Fibroblast of lung (primary cell): ENCODE measurements around the gene STRA8. TPM values are rescaled to one million over a fixed set of nuclear protein-coding genes. Genes with fewer than 3 reads are reported as not detected.

Experiments used
- DNase-seq, 2 donors: peaks; one replicate each; pipeline versions ENCODE4 v3.0.0 to v3.0.0-alpha.2; 2010; ENCODE audit warnings: low read depth in 2 of 2
- H2AFZ ChIP-seq: 2 replicates; pipeline ENCODE4 v1.5.1; 2012; ENCODE audit warnings: low read length, control low read depth, inconsistent platforms
- H3K27ac ChIP-seq: 2 replicates; pipeline ENCODE4 v1.5.1; 2011; ENCODE audit warnings: low read length, control low read depth; ENCODE audit not compliant: insufficient read depth
- H3K27me3 ChIP-seq: 2 replicates; pipeline ENCODE4 v1.5.1; 2011; ENCODE audit warnings: mild to moderate bottlenecking, low read length; ENCODE audit not compliant: control insufficient read depth, insufficient read depth
- H3K36me3 ChIP-seq: 2 replicates; pipeline ENCODE4 v1.5.1; 2011; ENCODE audit warnings: low read length; ENCODE audit not compliant: control insufficient read depth, insufficient read depth
- H3K4me1 ChIP-seq: 2 replicates; pipeline ENCODE4 v1.5.1; 2011; ENCODE audit warnings: low read length; ENCODE audit not compliant: control insufficient read depth, insufficient read depth; ENCODE audit errors: extremely low read depth
- H3K4me2 ChIP-seq: 2 replicates; pipeline ENCODE4 v1.5.1; 2011; ENCODE audit warnings: low read length, control low read depth; ENCODE audit not compliant: insufficient read depth; ENCODE audit errors: extremely low read depth
- H3K4me3 ChIP-seq, 4 experiments: fragments of 200-600 bp in 1 of 4; sonication (generic) in 1 of 4; replicated peaks in 1 of 4; 2 replicates each; pipeline ENCODE4 v1.5.1; 2011 to 2016; ENCODE audit warnings: low read length in 4 of 4, low read depth in 3 of 4, mild to moderate bottlenecking in 3 of 4, control low read depth in 2 of 4, inconsistent platforms in 1 of 4, mixed read lengths in 1 of 4; ENCODE audit not compliant: insufficient read depth in 1 of 4; ENCODE audit errors: control extremely low read depth in 1 of 4
- H3K79me2 ChIP-seq: 2 replicates; pipeline ENCODE4 v1.5.1; 2012; ENCODE audit warnings: mild to moderate bottlenecking, low read length, inconsistent platforms; ENCODE audit not compliant: control insufficient read depth, insufficient read depth
- H3K9ac ChIP-seq: 2 replicates; pipeline ENCODE4 v1.5.1; 2011; ENCODE audit warnings: mild to moderate bottlenecking, low read length, control low read depth; ENCODE audit not compliant: insufficient read depth
- H3K9me3 ChIP-seq: 2 replicates; pipeline ENCODE4 v1.5.1; 2012; ENCODE audit warnings: low read depth, low read length; ENCODE audit not compliant: control insufficient read depth, insufficient read depth
- H4K20me1 ChIP-seq: 2 replicates; pipeline ENCODE4 v1.5.1; 2011; ENCODE audit warnings: low read length; ENCODE audit not compliant: control insufficient read depth, insufficient read depth; ENCODE audit errors: extremely low read depth
- EZH2 ChIP-seq: IDR thresholded peaks from 2 replicates; pipeline ENCODE4 v1.5.1; 2012; ENCODE audit warnings: low read length, control low read depth, mild to moderate bottlenecking; ENCODE audit errors: missing control alignments
- polyA plus RNA-seq, 2 donors: library from polyadenylated mRNA; depleted of rRNA in 1 of 2; stranded (reverse) in 1 of 2; unstranded in 1 of 2; fragments of >200 nt; gene quantifications; 2 replicates each; pipeline ENCODE4 v1.2.1, GENCODE V29; 2011 to 2012; ENCODE audit warnings: missing spikeins in 1 of 2
- total RNA-seq: library from RNA; depleted of rRNA; stranded (reverse); fragments of >200 nt; gene quantifications from 2 replicates; pipeline ENCODE4 v1.2.1, GENCODE V29; 2014
- TF ChIP-seq, protein P1 (sequence below), 2 donors: IDR thresholded peaks in 1 of 2; conservative IDR thresholded peaks in 1 of 2; 1 replicate in 1 of 2; 2 replicates in 1 of 2; pipeline ENCODE4 v1.5.1; 2011 to 2012; ENCODE audit warnings: low read length in 2 of 2, control low read depth in 1 of 2, inconsistent platforms in 1 of 2, low read depth in 1 of 2, mild to moderate bottlenecking in 1 of 2

Gene STRA8
- total and polyA plus RNA-seq, 2 donors (not counting 1 experiment from before 2014, with no cell fraction given) = not detected

DNA sequence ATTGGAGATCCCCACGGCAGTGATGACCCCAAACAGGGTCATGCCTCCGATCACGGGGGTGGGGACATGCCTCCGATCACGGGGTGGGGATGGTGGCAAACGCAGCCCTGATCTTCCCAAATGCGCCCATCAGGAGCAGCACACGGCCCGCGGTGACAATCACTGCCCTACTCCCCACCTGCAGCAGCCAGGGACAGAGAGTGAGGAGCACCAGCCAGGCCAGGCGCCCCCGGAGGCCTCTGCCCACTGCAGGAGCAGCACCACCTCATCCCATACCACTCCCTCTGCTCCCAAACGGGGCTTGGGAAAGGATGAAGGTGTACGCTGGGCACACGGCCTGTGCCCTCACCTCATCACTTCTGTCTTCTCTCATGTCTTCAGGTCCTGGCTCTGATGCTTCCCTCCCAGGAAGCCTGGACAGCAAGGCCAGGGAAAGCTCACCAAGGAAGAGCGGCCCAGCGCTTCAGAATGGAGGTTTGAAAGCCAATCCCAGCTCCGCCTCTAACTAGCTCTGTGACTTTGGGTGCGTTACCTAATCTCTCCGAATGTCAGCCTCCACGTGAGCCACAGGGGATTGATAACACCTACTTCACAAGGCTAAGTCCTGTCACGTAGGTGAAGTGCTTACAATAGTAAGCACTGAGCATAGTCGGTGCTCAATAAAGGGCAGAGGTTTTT is 37.1 kb downstream of the STRA8 start:
- no peak overlapping the region for H3K9ac ChIP-seq
- no peaks in the 10 kb centered on the region for H3K9me3 ChIP-seq
- no peaks in the 10 kb centered on the region for H3K79me2 ChIP-seq
- no peaks in the 10 kb centered on the region for H4K20me1 ChIP-seq
- no peak overlapping the region for H3K4me3 ChIP-seq
- H3K4me2 ChIP-seq = no peak overlapping the region
- H3K4me1 ChIP-seq = no peaks in the 10 kb centered on the region
- H3K36me3 ChIP-seq = no peaks in the 10 kb centered on the region
- no peak overlapping the region for H2AFZ ChIP-seq
- TF ChIP-seq, protein P1, sequence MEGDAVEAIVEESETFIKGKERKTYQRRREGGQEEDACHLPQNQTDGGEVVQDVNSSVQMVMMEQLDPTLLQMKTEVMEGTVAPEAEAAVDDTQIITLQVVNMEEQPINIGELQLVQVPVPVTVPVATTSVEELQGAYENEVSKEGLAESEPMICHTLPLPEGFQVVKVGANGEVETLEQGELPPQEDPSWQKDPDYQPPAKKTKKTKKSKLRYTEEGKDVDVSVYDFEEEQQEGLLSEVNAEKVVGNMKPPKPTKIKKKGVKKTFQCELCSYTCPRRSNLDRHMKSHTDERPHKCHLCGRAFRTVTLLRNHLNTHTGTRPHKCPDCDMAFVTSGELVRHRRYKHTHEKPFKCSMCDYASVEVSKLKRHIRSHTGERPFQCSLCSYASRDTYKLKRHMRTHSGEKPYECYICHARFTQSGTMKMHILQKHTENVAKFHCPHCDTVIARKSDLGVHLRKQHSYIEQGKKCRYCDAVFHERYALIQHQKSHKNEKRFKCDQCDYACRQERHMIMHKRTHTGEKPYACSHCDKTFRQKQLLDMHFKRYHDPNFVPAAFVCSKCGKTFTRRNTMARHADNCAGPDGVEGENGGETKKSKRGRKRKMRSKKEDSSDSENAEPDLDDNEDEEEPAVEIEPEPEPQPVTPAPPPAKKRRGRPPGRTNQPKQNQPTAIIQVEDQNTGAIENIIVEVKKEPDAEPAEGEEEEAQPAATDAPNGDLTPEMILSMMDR (conservative IDR thresholded peaks at IDR 0.05 in 1 of 2, IDR thresholded peaks at IDR 0.05 in 1 of 2; ENCODE audit: low read depth in 1 of 2, low read length in 2 of 2) = no peak
- no peak for TF ChIP-seq EZH2
- no peak overlapping the region for H3K27ac ChIP-seq
- no peaks in the 10 kb centered on the region for H3K27me3 ChIP-seq
- DNase-seq = no peak

DNA sequence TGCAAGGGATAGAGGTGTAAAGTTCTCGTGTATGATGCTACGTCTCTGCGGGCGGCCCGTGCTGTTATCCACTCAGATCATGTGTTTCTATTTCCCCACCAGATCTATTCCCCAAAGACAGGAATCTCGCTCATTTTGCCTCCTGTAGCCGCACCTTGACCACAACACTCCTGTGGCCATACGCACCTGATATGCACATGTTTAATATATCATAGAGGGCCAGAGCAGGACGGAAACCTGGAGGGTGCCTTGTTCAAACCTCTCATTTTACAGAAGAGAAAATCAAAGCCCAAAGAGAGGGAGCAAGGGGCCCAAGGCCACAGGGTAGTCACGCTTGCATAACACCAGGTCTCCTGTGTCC is 37.6 kb downstream of the STRA8 start:
- no peak for DNase-seq
- Histone ChIP-seq H3K4me2 (no peak overlapping the region), H3K79me2 (no peaks in the 10 kb centered on the region), H3K27me3 (no peaks in the 10 kb centered on the region), H3K27ac (no peak overlapping the region), H3K4me3 (no peak overlapping the region), H3K4me1 (no peaks in the 10 kb centered on the region), H3K9ac (no peak overlapping the region), H3K9me3 (no peaks in the 10 kb centered on the region), H3K36me3 (no peaks in the 10 kb centered on the region), H4K20me1 (no peaks in the 10 kb centered on the region), H2AFZ (no peak overlapping the region)
- TF ChIP-seq EZH2 = no peak
- TF ChIP-seq, protein P1 (conservative IDR thresholded peaks at IDR 0.05 in 1 of 2, IDR thresholded peaks at IDR 0.05 in 1 of 2; ENCODE audit: low read depth in 1 of 2, low read length in 2 of 2) = no peak

DNA sequence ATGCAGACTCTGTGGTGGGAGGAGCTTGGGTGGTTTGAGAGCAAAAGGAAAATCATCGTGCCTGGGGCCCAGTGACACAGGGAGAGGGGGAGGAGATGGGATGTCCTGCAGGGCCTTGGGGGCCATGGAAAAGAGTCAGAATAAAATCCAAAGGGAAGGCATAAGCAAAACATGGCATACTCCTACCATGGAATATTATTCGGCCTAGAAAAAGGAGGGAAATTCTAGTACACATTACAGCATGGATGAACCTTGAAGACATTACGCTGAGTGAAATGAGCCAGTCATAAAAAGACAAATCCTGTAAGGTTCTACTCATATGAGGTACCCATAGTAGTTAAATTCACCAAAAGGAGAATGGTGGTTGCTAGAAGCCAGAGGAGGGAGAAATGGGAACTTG is 38.7 kb downstream of the STRA8 start:
- no peak for DNase-seq
- H3K9ac ChIP-seq = no peak overlapping the region
- no peak for TF ChIP-seq EZH2
- TF ChIP-seq, protein P1 (conservative IDR thresholded peaks at IDR 0.05 in 1 of 2, IDR thresholded peaks at IDR 0.05 in 1 of 2; ENCODE audit: low read depth in 1 of 2, low read length in 2 of 2) = no peak
- no peak overlapping the region for H3K27ac ChIP-seq
- no peaks in the 10 kb centered on the region for H3K4me1 ChIP-seq
- H4K20me1 ChIP-seq = no peaks in the 10 kb centered on the region
- no peaks in the 10 kb centered on the region for H3K9me3 ChIP-seq
- no peak overlapping the region for H3K4me2 ChIP-seq
- H2AFZ ChIP-seq = no peak overlapping the region
- H3K36me3 ChIP-seq = no peaks in the 10 kb centered on the region
- H3K27me3 ChIP-seq = no peaks in the 10 kb centered on the region
- H3K4me3 ChIP-seq = no peak overlapping the region
- H3K79me2 ChIP-seq = no peaks in the 10 kb centered on the region
